T-cell (primary cell): ENCODE data around the gene LLGL1. TPM values are rescaled to one million over a fixed set of nuclear protein-coding genes. Genes with fewer than 3 reads are reported as not detected.

Experiments
- ATAC-seq, 4 experiments: fragments of 200-7000 bp in 3 of 4; fragments of 150-1000 bp in 1 of 4; cut with Tn5 transposase; replicated peaks in 1 of 4; 1 replicate in 3 of 4; 2 replicates in 1 of 4; pipeline ENCODE4 v1.10.0; 2021; ENCODE audit warnings: moderate library complexity in 3 of 4, mild to moderate bottlenecking in 2 of 4, moderate number of reproducible peaks in 1 of 4
- CTCF ChIA-PET, 2 donors: fragments of 300-600 bp; sonication (Branson Sonifier 250); formaldehyde crosslinking; loops; one replicate each; lab custom pipeline; 2022; ENCODE audit warnings: antibody characterized with exemption in 2 of 2; lab: Charles Lee
- POLR2A ChIA-PET, 2 donors: fragments of 300-600 bp; sonication (Branson Sonifier 250); formaldehyde crosslinking; loops; one replicate each; lab custom pipeline; 2022; ENCODE audit warnings: antibody characterized with exemption in 2 of 2; lab: Charles Lee
- DNase-seq, 35 experiments: peaks; one replicate each; pipeline versions ENCODE4 v3.0.0 to v3.0.0-alpha.2; 2013 to 2023
- H3K27ac ChIP-seq: one replicate; pipeline ENCODE4 v1.5.1; 2013; ENCODE audit warnings: low read length
- H3K27me3 ChIP-seq, 2 experiments: replicated peaks in 1 of 2; 1 replicate in 1 of 2; 2 replicates in 1 of 2; pipeline versions ENCODE4 v1.6.1 to v1.7.0; 2013; ENCODE audit warnings: low read length in 1 of 2, mixed read lengths in 1 of 2; ENCODE audit not compliant: control insufficient read depth in 2 of 2, insufficient read depth in 2 of 2; ENCODE audit errors: extremely low read depth in 1 of 2
- H3K36me3 ChIP-seq, 2 donors: 1 replicate in 1 of 2; 2 replicates in 1 of 2; pipeline versions ENCODE4 v1.6.1 to v1.7.0; 2013; ENCODE audit warnings: low read length in 1 of 2; ENCODE audit not compliant: control insufficient read depth in 2 of 2, insufficient read depth in 1 of 2; ENCODE audit errors: extremely low read depth in 1 of 2
- H3K4me1 ChIP-seq, 2 experiments: 1 replicate in 1 of 2; 2 replicates in 1 of 2; pipeline versions ENCODE4 v1.6.1 to v1.7.0; 2013; ENCODE audit warnings: low read length in 2 of 2, mixed read lengths in 1 of 2; ENCODE audit not compliant: insufficient read depth in 2 of 2, control insufficient read depth in 1 of 2; ENCODE audit errors: extremely low read depth in 1 of 2
- H3K4me3 ChIP-seq, 2 donors: 1 replicate in 1 of 2; 2 replicates in 1 of 2; pipeline versions ENCODE4 v1.5.1 to v1.7.0; 2013; ENCODE audit warnings: mild to moderate bottlenecking in 2 of 2, low read length in 1 of 2, moderate library complexity in 1 of 2; ENCODE audit not compliant: control insufficient read depth in 1 of 2; ENCODE audit errors: extremely low read depth in 1 of 2
- H3K9me3 ChIP-seq: 2 replicates; pipeline ENCODE4 v1.7.0; 2013
- H3K27ac Mint-ChIP-seq, 2 donors: one replicate each; pipeline ENCODE4 v1.8.0; 2020 to 2021; ENCODE audit warnings: mild to moderate bottlenecking in 2 of 2, mixed read lengths in 2 of 2
- H3K27me3 Mint-ChIP-seq, 2 donors: one replicate each; pipeline ENCODE4 v1.8.0; 2021 to 2022; ENCODE audit warnings: mixed read lengths in 2 of 2
- H3K36me3 Mint-ChIP-seq: one replicate; pipeline ENCODE4 v1.8.0; 2021; ENCODE audit warnings: mixed read lengths
- H3K4me1 Mint-ChIP-seq, 3 donors: one replicate each; pipeline ENCODE4 v1.8.0; 2020 to 2022; ENCODE audit warnings: mixed read lengths in 3 of 3, mild to moderate bottlenecking in 1 of 3
- H3K4me3 Mint-ChIP-seq, 3 donors: one replicate each; pipeline ENCODE4 v1.8.0; 2020 to 2022; ENCODE audit warnings: mild to moderate bottlenecking in 3 of 3, mixed read lengths in 3 of 3, moderate library complexity in 3 of 3
- H3K9me3 Mint-ChIP-seq, 3 donors: one replicate each; pipeline ENCODE4 v1.8.0; 2020 to 2022; ENCODE audit warnings: mixed read lengths in 3 of 3
- WGBS: methylation state at CpG from one replicate; pipeline ENCODE4 v1.1.5; 2013; ENCODE audit warnings: missing lambda C conversion rate; ENCODE audit not compliant: insufficient coverage; 5-methylcytosine and 5-hydroxymethylcytosine counted together
- total RNA-seq, 35 experiments: library from RNA in 6 of 35; stranded (reverse) in 6 of 35; fragments of 120-200 nt in 1 of 35; gene quantifications; one replicate each; pipeline versions ENCODE4 v1.2.1 to v1.2.4 and lab custom pipeline; 2013 to 2026

The LLGL1 gene
- total RNA-seq (10 to 100 TPM; 13.1 to 24.3 (median 23.2) TPM), total RNA-seq (lab: John Stamatoyannopoulos, UW) (10.7 to 68.8 (median 42.0) reads per million in 29 experiments)
- total RNA-seq (2013): 12.6 TPM

- ChIA-PET CTCF (interaction anchor here (0.6 to 0.8 kb wide), 4 partner anchors 21 to 401 kb away, joined by 3 to 5 read pairs (median 3); no protein-coding TSS in a partner anchor), POLR2A (no interaction called here)
- WGBS: under 1% methylated on average over 50 of the region's 60 CpGs
- ATAC-seq: peak; percentile 98 to 99 (median 99)
- Mint-ChIP-seq H3K27ac (peak within 1 kb of the TSS; percentile 84 to 90), H3K36me3 (no peaks in the 10 kb centered on the region), H3K4me3 (peak within 1 kb of the TSS; percentile 88 to 97 (median 90)), H3K27me3 (no peaks in the 10 kb centered on the region), H3K4me1 (peaks cover 27 to 31% (median 29%) of the 10 kb centered on the region in 3 donors), H3K9me3 (no peaks in the 10 kb centered on the region)
- peak; percentile 90 to 98 (median 94) for DNase-seq
- H3K9me3 ChIP-seq: no peaks in the 10 kb centered on the region
- H3K27me3 ChIP-seq: no peaks in the 10 kb centered on the region
- no peaks in the 10 kb centered on the region for H3K36me3 ChIP-seq
- H3K4me3 ChIP-seq: peak within 1 kb of the TSS; percentile 78 to 83
- H3K4me1 ChIP-seq: peaks cover 6 to 32% of the 10 kb centered on the region in 2 experiments
- H3K27ac ChIP-seq: peak within 1 kb of the TSS; percentile 40
Observed at GRCh38 chr17:18225121-18225641, at the start of gene LLGL1. TSS of gene LLGL1 (plus strand) at chr17:18225635. CDS start at chr17:18225683, 48 bp downstream.

GRCh38 chr17:18176176-18176575, 49.3 kb upstream of the LLGL1 start:
- Mint-ChIP-seq H3K27ac (no peak overlapping the region), H3K4me3 (no peak overlapping the region), H3K36me3 (no peaks in the 10 kb centered on the region), H3K27me3 (no peaks in the 10 kb centered on the region), H3K4me1 (no peaks in the 10 kb centered on the region), H3K9me3 (no peaks in the 10 kb centered on the region)
- H3K36me3 ChIP-seq: no peaks in the 10 kb centered on the region
- no peaks in the 10 kb centered on the region for H3K4me1 ChIP-seq
- no peak for ATAC-seq
- no peaks in the 10 kb centered on the region for H3K9me3 ChIP-seq
- no peaks in the 10 kb centered on the region for H3K27me3 ChIP-seq
- ChIA-PET CTCF (no interaction called here), POLR2A (interaction anchor here in 1 of 2 donors (0.7 kb wide), 1 partner anchor 765 kb away, joined by 4 read pairs; no protein-coding TSS in a partner anchor)
- WGBS: 76% methylated on average over 4 of the region's 7 CpGs
- no peak overlapping the region for H3K4me3 ChIP-seq
- no peak for DNase-seq
- no peak overlapping the region for H3K27ac ChIP-seq

GRCh38 chr17:18177133-18177532, 48.3 kb upstream of the LLGL1 start:
- H3K4me3 Mint-ChIP-seq: no peak overlapping the region
- ATAC-seq (no peak), DNase-seq (no peak)
- Histone ChIP-seq H3K4me3 (no peak overlapping the region), H3K4me1 (peaks cover 0 to 8% of the 10 kb centered on the region in 2 experiments), H3K27me3 (no peaks in the 10 kb centered on the region), H3K27ac (no peak overlapping the region), H3K36me3 (no peaks in the 10 kb centered on the region), H3K9me3 (no peaks in the 10 kb centered on the region)
- CTCF ChIA-PET: no interaction called here
- POLR2A ChIA-PET: no interaction called here
- H3K27me3 Mint-ChIP-seq: no peaks in the 10 kb centered on the region
- no peak overlapping the region for H3K27ac Mint-ChIP-seq
- H3K9me3 Mint-ChIP-seq: no peaks in the 10 kb centered on the region
- H3K36me3 Mint-ChIP-seq: no peaks in the 10 kb centered on the region
- peaks cover 4 to 6% (median 5%) of the 10 kb centered on the region in 3 donors for H3K4me1 Mint-ChIP-seq

- no peak for ATAC-seq
- DNase-seq: no peak
- Histone ChIP-seq H3K4me3 (no peak overlapping the region), H3K36me3 (no peaks in the 10 kb centered on the region), H3K9me3 (no peaks in the 10 kb centered on the region), H3K27ac (no peak overlapping the region), H3K27me3 (no peaks in the 10 kb centered on the region), H3K4me1 (peaks cover 0 to 14% of the 10 kb centered on the region in 2 experiments)
- Mint-ChIP-seq H3K27ac (no peak overlapping the region), H3K4me1 (peaks cover 7 to 11% (median 9%) of the 10 kb centered on the region in 3 donors), H3K9me3 (no peaks in the 10 kb centered on the region), H3K36me3 (no peaks in the 10 kb centered on the region), H3K27me3 (no peaks in the 10 kb centered on the region), H3K4me3 (no peak overlapping the region)
- ChIA-PET POLR2A (no interaction called here), CTCF (interaction anchor here in 1 of 2 donors (0.5 kb wide), 1 partner anchor 13 kb away, joined by 8 read pairs; no protein-coding TSS in a partner anchor)
- 97% methylated on average over 3 of the region's 8 CpGs for WGBS
Observed at GRCh38 chr17:18177722-18178121, 47.7 kb upstream of the LLGL1 start.

- ChIA-PET POLR2A (no interaction called here), CTCF (no interaction called here)
- H3K27me3 ChIP-seq: no peaks in the 10 kb centered on the region
- no peaks in the 10 kb centered on the region for H3K36me3 ChIP-seq
- no CpG with 5 or more reads among the region's 1 CpG for WGBS
- peaks cover 9 to 11% (median 10%) of the 10 kb centered on the region in 3 donors for H3K4me1 Mint-ChIP-seq
- ATAC-seq (no peak), DNase-seq (no peak)
- H3K4me3 ChIP-seq: no peak overlapping the region
- H3K27ac Mint-ChIP-seq: peak overlapping the region in 1 of 2 donors; percentile 34
- H3K36me3 Mint-ChIP-seq: no peaks in the 10 kb centered on the region
- H3K9me3 Mint-ChIP-seq: no peaks in the 10 kb centered on the region
- no peak overlapping the region for H3K4me3 Mint-ChIP-seq
- H3K4me1 ChIP-seq: peaks cover 0 to 14% of the 10 kb centered on the region in 2 experiments
- H3K27me3 Mint-ChIP-seq: no peaks in the 10 kb centered on the region
- no peak overlapping the region for H3K27ac ChIP-seq
- no peaks in the 10 kb centered on the region for H3K9me3 ChIP-seq
Observed at GRCh38 chr17:18179196-18179595, 46.2 kb upstream of the LLGL1 start.

- Histone ChIP-seq H3K36me3 (no peaks in the 10 kb centered on the region), H3K4me3 (no peak overlapping the region), H3K4me1 (peaks cover 0 to 16% of the 10 kb centered on the region in 2 experiments), H3K27me3 (no peaks in the 10 kb centered on the region), H3K27ac (no peak overlapping the region), H3K9me3 (no peaks in the 10 kb centered on the region)
- Mint-ChIP-seq H3K36me3 (peaks cover under 1% of the 10 kb centered on the region), H3K9me3 (no peaks in the 10 kb centered on the region), H3K4me3 (no peak overlapping the region), H3K27me3 (no peaks in the 10 kb centered on the region), H3K27ac (peak overlapping the region in 1 of 2 donors; percentile 34), H3K4me1 (peaks cover 10 to 14% (median 11%) of the 10 kb centered on the region in 3 donors)
- ATAC-seq (no peak), DNase-seq (no peak)
- 97% methylated on average over 6 of the region's 7 CpGs for WGBS
- ChIA-PET POLR2A (interaction anchor here in 1 of 2 donors (0.7 kb wide), 1 partner anchor 10 kb away, joined by 3 read pairs; no protein-coding TSS in a partner anchor), CTCF (interaction anchor here in 1 of 2 donors (0.7 kb wide), 2 partner anchors 24 to 123 kb away, joined by 4 read pairs; no protein-coding TSS in a partner anchor)
Observed at GRCh38 chr17:18179804-18180203, 45.6 kb upstream of the LLGL1 start.
